ENCODE results near the gene RETREG3. TPM values are rescaled to one million over a fixed set of nuclear protein-coding genes. Genes with fewer than 3 reads are reported as not detected.

Gene RETREG3, protein sequence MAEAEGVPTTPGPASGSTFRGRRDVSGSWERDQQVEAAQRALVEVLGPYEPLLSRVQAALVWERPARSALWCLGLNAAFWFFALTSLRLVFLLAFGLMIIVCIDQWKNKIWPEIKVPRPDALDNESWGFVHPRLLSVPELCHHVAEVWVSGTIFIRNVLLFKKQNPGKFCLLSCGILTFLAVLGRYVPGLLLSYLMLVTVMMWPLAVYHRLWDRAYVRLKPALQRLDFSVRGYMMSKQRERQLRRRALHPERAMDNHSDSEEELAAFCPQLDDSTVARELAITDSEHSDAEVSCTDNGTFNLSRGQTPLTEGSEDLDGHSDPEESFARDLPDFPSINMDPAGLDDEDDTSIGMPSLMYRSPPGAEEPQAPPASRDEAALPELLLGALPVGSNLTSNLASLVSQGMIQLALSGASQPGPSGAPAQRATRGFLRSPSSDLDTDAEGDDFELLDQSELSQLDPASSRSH
- total RNA-seq, result 50.4 to 62.9 TPM (median 61.8 TPM) in 3 replicates
- long read RNA-seq, transcript RETREG3-201 (9 exons, 3,759 nt), result major isoform, 73 of 88 reads
- long read RNA-seq, partial matches to known transcripts, result 3 of 88 reads
- long read RNA-seq, other reads (novel, unspliced or antisense), result 9 of 88 reads

DNA sequence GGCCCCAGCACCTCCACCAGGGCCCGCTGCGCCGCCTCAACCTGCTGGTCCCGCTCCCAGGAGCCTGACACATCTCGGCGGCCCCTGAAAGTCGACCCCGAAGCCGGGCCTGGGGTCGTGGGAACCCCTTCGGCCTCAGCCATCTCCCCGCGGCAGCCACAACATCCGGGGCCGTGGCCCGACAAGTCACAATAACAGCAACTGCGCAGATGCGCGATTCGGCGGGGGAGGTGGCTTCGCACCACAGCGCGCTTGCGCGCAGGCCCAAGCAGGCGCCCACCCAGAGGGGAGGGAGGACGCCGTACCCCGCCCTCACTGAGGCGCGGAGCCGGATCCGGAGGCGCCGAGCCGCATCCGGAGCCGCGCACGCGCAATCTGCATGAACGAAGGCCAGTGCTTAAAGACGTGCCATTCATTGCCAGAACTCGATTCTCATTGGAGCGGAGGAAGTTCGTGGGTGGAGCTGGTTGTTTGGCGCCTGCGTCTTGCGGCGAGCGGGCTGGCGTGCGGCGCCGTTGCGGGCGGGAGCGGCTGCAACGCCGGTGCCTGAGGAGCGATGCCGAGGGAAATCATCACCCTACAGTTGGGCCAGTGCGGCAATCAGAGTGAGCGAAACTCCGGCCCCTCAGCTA lies at the start of gene RETREG3, which contains the start of gene TUBG1:
Gene RETREG3 (minus strand): TSS at position 193 of the 632 bp plus-strand sequence. CDS start 50 bp downstream, at position 143.
Gene TUBG1 (plus strand): TSS at position 502 of the 632 bp plus-strand sequence. CDS start 55 bp downstream, at position 557.
- Mint-ChIP-seq H3K27ac (ENCODE audit: unreplicated experiment) (peak within 1 kb of the TSS; percentile 98), H3K36me3 (ENCODE audit: low read depth) (peaks cover 14% of the 10 kb centered on the region), H3K4me1 (ENCODE audit: low read depth) (peaks cover 33% of the 10 kb centered on the region), H3K9me3 (ENCODE audit: low read depth) (no peaks in the 10 kb centered on the region), H3K27me3 (ENCODE audit: low read depth) (no peaks in the 10 kb centered on the region), H3K4me3 (ENCODE audit: unreplicated experiment) (peak within 1 kb of the TSS; percentile 99)
- TF ChIP-seq, protein P1, sequence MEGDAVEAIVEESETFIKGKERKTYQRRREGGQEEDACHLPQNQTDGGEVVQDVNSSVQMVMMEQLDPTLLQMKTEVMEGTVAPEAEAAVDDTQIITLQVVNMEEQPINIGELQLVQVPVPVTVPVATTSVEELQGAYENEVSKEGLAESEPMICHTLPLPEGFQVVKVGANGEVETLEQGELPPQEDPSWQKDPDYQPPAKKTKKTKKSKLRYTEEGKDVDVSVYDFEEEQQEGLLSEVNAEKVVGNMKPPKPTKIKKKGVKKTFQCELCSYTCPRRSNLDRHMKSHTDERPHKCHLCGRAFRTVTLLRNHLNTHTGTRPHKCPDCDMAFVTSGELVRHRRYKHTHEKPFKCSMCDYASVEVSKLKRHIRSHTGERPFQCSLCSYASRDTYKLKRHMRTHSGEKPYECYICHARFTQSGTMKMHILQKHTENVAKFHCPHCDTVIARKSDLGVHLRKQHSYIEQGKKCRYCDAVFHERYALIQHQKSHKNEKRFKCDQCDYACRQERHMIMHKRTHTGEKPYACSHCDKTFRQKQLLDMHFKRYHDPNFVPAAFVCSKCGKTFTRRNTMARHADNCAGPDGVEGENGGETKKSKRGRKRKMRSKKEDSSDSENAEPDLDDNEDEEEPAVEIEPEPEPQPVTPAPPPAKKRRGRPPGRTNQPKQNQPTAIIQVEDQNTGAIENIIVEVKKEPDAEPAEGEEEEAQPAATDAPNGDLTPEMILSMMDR (IDR thresholded peaks at IDR 0.05), result peak; percentile 83
- peak; percentile 99 for DNase-seq (ENCODE audit: low spot score)

DNA sequence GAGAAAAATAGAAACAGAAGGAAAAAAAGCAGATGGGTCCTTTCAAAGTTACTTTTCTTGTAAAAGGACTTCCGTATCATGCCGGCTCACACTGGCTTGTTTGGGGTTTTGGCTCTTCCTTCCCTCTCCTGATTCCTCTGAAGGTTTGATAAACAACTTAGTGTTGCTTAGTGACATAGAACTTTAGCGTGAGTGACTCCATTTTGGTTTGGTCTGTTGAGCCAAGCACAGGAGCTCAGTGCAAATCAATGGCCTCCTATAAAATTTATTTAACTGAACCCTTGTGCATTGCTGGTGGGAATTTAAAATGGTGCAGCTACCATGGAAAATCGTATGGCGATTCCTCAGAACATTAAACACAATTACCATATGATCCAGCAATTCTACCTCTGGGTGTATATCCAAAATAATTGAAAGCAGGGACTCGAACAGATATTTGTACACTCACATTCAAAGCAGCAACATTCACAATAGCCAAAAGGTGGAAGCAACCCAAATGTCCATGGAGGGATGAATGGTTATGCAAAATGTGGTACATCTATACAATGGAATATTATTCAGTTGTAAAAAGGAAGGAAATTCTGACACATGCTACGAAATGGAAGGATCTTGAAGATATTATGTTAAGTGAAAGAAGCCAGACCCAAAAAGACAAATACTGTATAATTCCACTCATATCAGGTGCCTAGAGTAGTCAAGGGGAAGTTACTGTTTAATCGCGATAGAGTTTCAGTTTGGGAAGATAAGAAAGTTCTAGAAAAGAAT lies 48.8 kb upstream of the RETREG3 start:
- Mint-ChIP-seq H3K9me3 (ENCODE audit: low read depth) (peaks cover 5% of the 10 kb centered on the region), H3K36me3 (ENCODE audit: low read depth) (peaks cover 1% of the 10 kb centered on the region), H3K27ac (ENCODE audit: unreplicated experiment) (no peak overlapping the region), H3K4me3 (ENCODE audit: unreplicated experiment) (peak overlapping the region; percentile 21), H3K27me3 (ENCODE audit: low read depth) (no peaks in the 10 kb centered on the region), H3K4me1 (ENCODE audit: low read depth) (peaks cover 29% of the 10 kb centered on the region)
- no peak for DNase-seq (ENCODE audit: low spot score)
- TF ChIP-seq, protein P1 (IDR thresholded peaks at IDR 0.05), result no peak

DNA sequence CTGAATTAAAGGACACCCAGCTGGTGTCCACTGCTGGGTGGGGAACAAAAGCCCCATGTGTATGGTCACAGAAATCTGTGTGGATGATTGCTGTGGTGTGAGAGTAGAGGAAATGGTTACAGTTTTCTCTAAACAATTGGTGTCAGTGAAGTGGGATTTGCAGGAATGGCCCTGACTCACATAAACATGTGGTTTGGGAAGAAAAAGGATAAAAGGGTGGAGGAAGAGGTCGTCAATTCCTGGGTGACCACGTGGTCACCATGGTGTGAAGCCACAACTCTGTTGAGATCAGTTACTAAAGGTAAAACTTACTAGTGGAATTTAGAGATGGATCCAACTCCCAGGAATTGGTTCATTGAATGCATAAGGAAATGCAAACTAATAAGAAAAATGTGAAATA lies 46.4 kb upstream of the RETREG3 start:
- TF ChIP-seq, protein P1 (IDR thresholded peaks at IDR 0.05), result no peak
- Mint-ChIP-seq H3K9me3 (ENCODE audit: low read depth) (peaks cover 5% of the 10 kb centered on the region), H3K27ac (ENCODE audit: unreplicated experiment) (no peak overlapping the region), H3K27me3 (ENCODE audit: low read depth) (no peaks in the 10 kb centered on the region), H3K4me1 (ENCODE audit: low read depth) (peaks cover 24% of the 10 kb centered on the region), H3K4me3 (ENCODE audit: unreplicated experiment) (no peak overlapping the region), H3K36me3 (ENCODE audit: low read depth) (no peaks in the 10 kb centered on the region)
- DNase-seq (ENCODE audit: low spot score), result no peak

DNA sequence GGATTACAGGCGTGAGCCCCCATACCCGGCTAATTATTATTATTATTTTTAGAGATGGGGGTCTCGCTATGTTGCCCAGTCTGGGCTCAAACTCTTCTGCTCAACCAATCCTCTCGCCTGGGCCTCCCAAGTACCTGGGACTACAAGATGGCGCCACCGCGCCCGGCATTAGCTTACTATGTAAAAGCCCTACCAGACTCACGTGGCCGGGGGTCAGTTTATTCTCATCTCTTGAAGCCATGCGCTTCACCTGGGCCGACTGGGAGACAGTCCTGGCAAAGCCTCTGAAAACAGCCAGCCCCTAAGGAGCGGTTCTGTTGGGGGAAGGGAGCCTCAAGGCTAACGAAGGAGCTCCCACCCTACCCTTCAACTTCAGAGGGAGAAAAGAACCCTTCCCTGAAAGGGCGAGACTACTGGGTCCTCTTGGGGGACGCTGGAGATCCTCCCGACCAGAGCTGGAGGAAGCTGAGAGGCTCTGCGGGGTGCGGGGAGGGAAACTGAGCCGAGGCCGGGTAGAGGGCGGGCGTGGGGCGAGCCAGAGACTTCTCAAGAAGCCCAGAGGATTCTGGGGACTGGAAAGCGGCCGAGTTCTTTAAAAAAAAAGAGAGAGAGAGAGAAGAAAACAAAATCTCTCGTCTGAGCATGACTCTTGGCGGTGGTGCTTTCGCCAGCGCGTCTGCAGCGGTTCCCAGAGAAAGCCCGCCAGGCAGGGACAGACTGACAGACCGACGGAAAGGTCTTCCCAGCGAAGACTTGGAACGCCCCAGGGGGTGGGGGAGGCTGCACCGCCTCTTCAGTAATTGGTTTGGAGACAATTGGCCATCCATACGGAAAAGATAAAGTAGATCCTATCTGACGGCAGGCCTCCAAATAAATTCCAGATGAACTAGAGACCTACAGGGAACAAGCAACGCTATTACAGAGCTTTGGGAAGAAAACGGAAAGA lies 44.3 kb upstream of the RETREG3 start:
- H3K27me3 Mint-ChIP-seq (ENCODE audit: low read depth), result no peaks in the 10 kb centered on the region

More for the DNA sequence above, 44.3 kb upstream of the RETREG3 start:
- DNase-seq (ENCODE audit: low spot score), result no peak
- TF ChIP-seq, protein P1 (IDR thresholded peaks at IDR 0.05), result no peak
- Mint-ChIP-seq H3K9me3 (ENCODE audit: low read depth) (peaks cover 5% of the 10 kb centered on the region), H3K4me3 (ENCODE audit: unreplicated experiment) (peak overlapping the region; percentile 72), H3K4me1 (ENCODE audit: low read depth) (peaks cover 10% of the 10 kb centered on the region), H3K27ac (ENCODE audit: unreplicated experiment) (peak overlapping the region; percentile 80), H3K36me3 (ENCODE audit: low read depth) (no peaks in the 10 kb centered on the region)

Data from chondrocyte (in vitro differentiated cells).